ENCODE measurements around the gene ACTL6B.

DNA sequence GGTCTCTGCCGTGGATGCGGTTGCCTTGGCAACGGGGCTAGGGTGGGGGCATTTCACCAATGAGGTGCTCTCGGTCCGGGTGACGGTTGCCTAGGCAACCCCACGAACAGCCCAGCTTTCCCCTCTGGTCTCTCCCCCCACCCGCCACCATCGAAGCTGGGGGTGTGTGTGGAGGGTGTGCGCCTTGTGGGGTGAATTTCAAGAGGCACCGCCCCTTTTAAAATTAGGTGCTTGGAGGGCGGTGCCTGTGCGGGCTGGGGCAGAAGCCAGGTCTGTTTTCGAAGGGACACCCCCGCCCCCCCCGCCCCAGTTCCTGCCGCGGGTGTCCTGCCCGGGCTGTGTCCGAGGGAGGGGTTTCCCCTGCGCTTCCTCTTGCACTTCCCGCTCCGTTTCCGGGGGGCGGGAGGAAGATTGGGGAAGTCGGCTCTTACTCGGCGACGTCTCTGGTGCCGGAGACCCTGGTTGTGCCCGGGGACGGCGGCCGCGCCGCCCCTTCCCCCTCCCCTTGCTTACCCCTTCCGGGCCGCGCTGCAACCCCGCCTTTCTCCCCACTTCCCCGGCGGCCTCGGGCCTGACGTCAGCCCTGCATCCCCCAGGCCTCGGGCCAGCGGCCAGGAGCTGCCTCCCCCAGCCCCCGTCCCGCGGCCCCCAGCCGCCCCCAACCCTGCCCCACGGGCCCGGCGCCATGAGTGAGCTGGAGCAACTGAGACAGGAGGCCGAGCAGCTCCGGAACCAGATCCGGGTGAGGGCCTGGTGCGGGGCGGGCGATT, 19.5 kb upstream of the ACTL6B start:
- TF ChIP-seq FOXM1 (IDR thresholded peaks at IDR 0.05; ENCODE audit: borderline replicate concordance) = no peak
- no peak for TF ChIP-seq SUZ12 (IDR thresholded peaks at IDR 0.05)
- TF ChIP-seq HDGF (IDR thresholded peaks at IDR 0.05; ENCODE audit: borderline replicate concordance) = no peak
- TF ChIP-seq LEF1 (IDR thresholded peaks at IDR 0.05; ENCODE audit: borderline replicate concordance) = no peak
- TF ChIP-seq ARNT (IDR thresholded peaks at IDR 0.05) = no peak
- no peak for TF ChIP-seq PKNOX1 (IDR thresholded peaks at IDR 0.05)
- no peak for TF ChIP-seq FOXK2 (IDR thresholded peaks at IDR 0.05)
- TF ChIP-seq SP1 (IDR thresholded peaks at IDR 0.05) = no peak
- no peak for TF ChIP-seq NFRKB (IDR thresholded peaks at IDR 0.05)
- TF ChIP-seq FOXA1 (IDR thresholded peaks at IDR 0.05) = no peak
- TF ChIP-seq BHLHE40 (IDR thresholded peaks at IDR 0.05; ENCODE audit: borderline replicate concordance) = no peak
- TF ChIP-seq CTBP1 (IDR thresholded peaks at IDR 0.05; ENCODE audit: borderline replicate concordance) = no peak
- TF ChIP-seq L3MBTL2 (conservative IDR thresholded peaks at IDR 0.05) = no peak
- no peak for TF ChIP-seq ELF4 (IDR thresholded peaks at IDR 0.05)

Measured in HEK293T (cell line).